K562 treated with DMSO at 1 percent for 24 hours (cell line): ENCODE results near the gene SLC16A11. TPM values are rescaled to one million over a fixed set of nuclear protein-coding genes. Genes with fewer than 3 reads are reported as not detected.

Source experiments
- total RNA-seq: library from RNA; unstranded; fragments of 300-600 nt; gene quantifications from 2 replicates; pipeline ENCODE4 v1.2.3, GENCODE V29; 2022; ENCODE audit warnings: low read depth; ENCODE audit not compliant: insufficient read depth

The SLC16A11 gene
- 0.32 TPM in 1 of 2 replicates, not detected in the other for total RNA-seq

GRCh38 chr17:7043497-7044198, at the start of gene SLC16A11:
Gene SLC16A11 (minus strand): TSS chr17:7044092. CDS start chr17:7043513, 579 bp downstream.

GRCh38 chr17:7079581-7080455, 35.9 kb upstream of the SLC16A11 start, which contains the start of gene CLEC10A:
Gene CLEC10A (minus strand): TSS chr17:7080251. CDS start chr17:7078812, 1,439 bp downstream.

GRCh38 chr17:7035591-7036368, 8.1 kb downstream of the SLC16A11 start, which contains the start of gene SLC16A13:
Gene SLC16A13 (plus strand): TSS chr17:7036015. CDS start chr17:7036383, 368 bp downstream.

GRCh38 chr17:7022781-7023571, 20.9 kb downstream of the SLC16A11 start, which contains the start of gene BCL6B:
Gene BCL6B (plus strand): TSS chr17:7023050. CDS start chr17:7023672, 622 bp downstream.

GRCh38 chr17:6995500-6996255, 48.2 kb downstream of the SLC16A11 start, which contains the start of gene ALOX12:
Gene ALOX12 (plus strand): TSS chr17:6996049. CDS start chr17:6996118, 69 bp downstream.

Other genes starting within 250 kb of the SLC16A11 start
- not detected in 2 replicates for gene TEKT1, start 212.4 kb downstream of the SLC16A11 start, total RNA-seq
- 0.52 and 0.79 TPM in 2 replicates for gene ALOX12, start 48.0 kb downstream of the SLC16A11 start, total RNA-seq
- 291 and 322 TPM in 2 replicates for gene RNASEK, start 31.5 kb downstream of the SLC16A11 start, total RNA-seq
- 1.2 TPM in 2 replicates for gene BCL6B, start 21.0 kb downstream of the SLC16A11 start, total RNA-seq
- 9.1 and 11.3 TPM in 2 replicates for gene SLC16A13, start 8.1 kb downstream of the SLC16A11 start, total RNA-seq
- gene CLEC10A, start 36.2 kb upstream of the SLC16A11 start, total RNA-seq = not detected in 2 replicates
- not detected in 2 replicates for gene ASGR2, start 70.7 kb upstream of the SLC16A11 start, total RNA-seq
- gene ASGR1, start 135.3 kb upstream of the SLC16A11 start, total RNA-seq = 1.4 and 2.5 TPM in 2 replicates
- gene DLG4, start 175.7 kb upstream of the SLC16A11 start, total RNA-seq = 3.2 and 3.6 TPM in 2 replicates
- 252 and 266 TPM in 2 replicates for gene ACADVL, start 175.8 kb upstream of the SLC16A11 start, total RNA-seq
- 55.4 and 59.5 TPM in 2 replicates for gene DVL2, start 190.4 kb upstream of the SLC16A11 start, total RNA-seq
- gene PHF23, start 195.4 kb upstream of the SLC16A11 start, total RNA-seq = 26.9 and 30.4 TPM in 2 replicates
- 267 and 288 TPM in 2 replicates for gene GABARAP, start 198.4 kb upstream of the SLC16A11 start, total RNA-seq
- gene CTDNEP1, start 207.6 kb upstream of the SLC16A11 start, total RNA-seq = 70.4 and 74.9 TPM in 2 replicates
- gene ELP5, start 208.1 kb upstream of the SLC16A11 start, total RNA-seq = 54.3 and 56.3 TPM in 2 replicates
- gene CLDN7, start 218.4 kb upstream of the SLC16A11 start, total RNA-seq = 19.6 and 20.2 TPM in 2 replicates
- gene SLC2A4, start 237.6 kb upstream of the SLC16A11 start, total RNA-seq = 0.39 and 0.63 TPM in 2 replicates